RWPE1 (cell line): Measurements from ENCODE around the gene NTM.

Experiments
- CTCF ChIA-PET: fragments of 350-600 bp; sonication (Branson Sonifier 250); formaldehyde crosslinking; extraction: SDS; loops from one replicate; lab custom pipeline; 2021; lab: Yijun Ruan, JAX
- POLR2A ChIA-PET: fragments of 400-600 bp; formaldehyde crosslinking; extraction: SDS; loops from one replicate; lab custom pipeline; 2020; ENCODE audit warnings: antibody characterized with exemption; ENCODE audit not compliant: low non-redundant PET; lab: Yijun Ruan, JAX
- DNase-seq: peaks from one replicate; pipeline ENCODE4 v3.0.0; 2012; ENCODE audit warnings: low spot score
- H3K27ac ChIP-seq: fragments of 450-650 bp; 2 replicates; pipeline ENCODE4 v1.5.1; 2017
- TF ChIP-seq, protein P1 (sequence below): fragments of 450-650 bp; conservative IDR thresholded peaks from 2 replicates; pipeline ENCODE4 v1.5.1; 2017; ENCODE audit warnings: low read depth, mild to moderate bottlenecking

NTM gene

DNA sequence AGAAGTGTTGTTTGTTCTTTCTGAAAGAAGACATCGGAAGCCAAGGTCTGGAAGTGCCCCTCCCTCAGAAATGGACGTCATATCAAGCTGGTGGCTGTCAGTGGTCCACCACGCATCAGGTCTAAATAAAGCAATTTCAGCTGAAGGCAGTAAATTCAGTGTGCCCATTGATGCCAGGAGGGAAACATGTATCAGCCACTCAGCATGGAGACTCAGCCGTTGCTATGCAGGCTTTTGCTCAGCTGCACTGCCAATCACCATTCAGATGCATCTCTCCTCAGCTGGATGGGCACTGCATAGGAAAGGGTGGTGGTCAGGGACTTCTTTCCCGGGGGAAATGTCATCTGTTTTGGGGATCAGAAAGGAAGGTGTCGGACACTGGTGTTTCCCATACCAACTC is 878.2 kb downstream of the NTM start:
- DNase-seq: no peak
- TF ChIP-seq, protein P1, sequence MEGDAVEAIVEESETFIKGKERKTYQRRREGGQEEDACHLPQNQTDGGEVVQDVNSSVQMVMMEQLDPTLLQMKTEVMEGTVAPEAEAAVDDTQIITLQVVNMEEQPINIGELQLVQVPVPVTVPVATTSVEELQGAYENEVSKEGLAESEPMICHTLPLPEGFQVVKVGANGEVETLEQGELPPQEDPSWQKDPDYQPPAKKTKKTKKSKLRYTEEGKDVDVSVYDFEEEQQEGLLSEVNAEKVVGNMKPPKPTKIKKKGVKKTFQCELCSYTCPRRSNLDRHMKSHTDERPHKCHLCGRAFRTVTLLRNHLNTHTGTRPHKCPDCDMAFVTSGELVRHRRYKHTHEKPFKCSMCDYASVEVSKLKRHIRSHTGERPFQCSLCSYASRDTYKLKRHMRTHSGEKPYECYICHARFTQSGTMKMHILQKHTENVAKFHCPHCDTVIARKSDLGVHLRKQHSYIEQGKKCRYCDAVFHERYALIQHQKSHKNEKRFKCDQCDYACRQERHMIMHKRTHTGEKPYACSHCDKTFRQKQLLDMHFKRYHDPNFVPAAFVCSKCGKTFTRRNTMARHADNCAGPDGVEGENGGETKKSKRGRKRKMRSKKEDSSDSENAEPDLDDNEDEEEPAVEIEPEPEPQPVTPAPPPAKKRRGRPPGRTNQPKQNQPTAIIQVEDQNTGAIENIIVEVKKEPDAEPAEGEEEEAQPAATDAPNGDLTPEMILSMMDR: no peak

DNA sequence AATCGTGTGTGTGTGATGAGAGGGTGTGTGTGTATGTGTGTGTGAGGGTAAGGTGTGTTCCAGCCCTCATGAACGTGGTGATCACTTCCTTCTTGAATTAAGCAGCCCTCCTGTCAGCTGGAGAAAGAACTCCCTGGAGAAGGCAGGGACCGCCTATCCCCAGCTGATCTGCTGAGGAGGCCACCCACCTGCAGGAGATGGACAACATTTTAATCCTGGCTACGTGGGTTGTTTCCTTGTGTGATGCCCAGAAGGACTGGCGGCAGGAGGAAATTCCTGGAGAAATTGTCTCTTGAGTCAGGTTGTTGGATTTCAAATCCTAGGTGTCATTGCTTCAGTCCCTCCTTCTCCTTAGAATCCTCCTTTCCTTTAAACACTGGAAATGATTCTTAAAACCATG is 878.8 kb downstream of the NTM start:
- no peak overlapping the region for H3K27ac ChIP-seq
- TF ChIP-seq, protein P1: no peak
- POLR2A ChIA-PET: no interaction called here
- CTCF ChIA-PET: no interaction called here
- no peak for DNase-seq

More for the DNA sequence above, 878.2 kb downstream of the NTM start:
- ChIA-PET CTCF (no interaction called here), POLR2A (no interaction called here)
- no peak overlapping the region for H3K27ac ChIP-seq

DNA sequence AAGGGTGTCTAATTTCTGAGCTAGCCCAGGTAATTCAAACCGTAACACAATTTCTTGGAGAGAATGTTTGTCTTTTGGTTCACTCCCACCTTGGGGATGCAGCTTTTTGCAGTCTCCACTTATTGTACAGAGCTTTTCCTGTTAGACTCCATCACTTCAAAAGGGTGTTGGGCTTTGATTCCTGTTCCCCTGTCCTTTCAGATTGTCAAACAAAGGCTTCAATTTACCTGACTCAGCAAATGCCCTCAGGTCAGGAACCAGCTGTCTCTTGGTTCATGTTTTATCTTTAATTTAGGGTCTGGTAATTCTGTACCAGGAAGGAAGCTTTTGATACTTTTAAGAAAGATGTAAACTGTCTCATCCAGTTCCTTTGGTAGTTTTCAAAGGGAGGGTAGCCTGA is 880.6 kb downstream of the NTM start:
- POLR2A ChIA-PET: no interaction called here
- DNase-seq: no peak
- TF ChIP-seq, protein P1: no peak
- no peak overlapping the region for H3K27ac ChIP-seq
- CTCF ChIA-PET: interaction anchor here (0.5 kb wide), 1 partner anchor 9 kb away, joined by 3 read pairs; no protein-coding TSS in a partner anchor

DNA sequence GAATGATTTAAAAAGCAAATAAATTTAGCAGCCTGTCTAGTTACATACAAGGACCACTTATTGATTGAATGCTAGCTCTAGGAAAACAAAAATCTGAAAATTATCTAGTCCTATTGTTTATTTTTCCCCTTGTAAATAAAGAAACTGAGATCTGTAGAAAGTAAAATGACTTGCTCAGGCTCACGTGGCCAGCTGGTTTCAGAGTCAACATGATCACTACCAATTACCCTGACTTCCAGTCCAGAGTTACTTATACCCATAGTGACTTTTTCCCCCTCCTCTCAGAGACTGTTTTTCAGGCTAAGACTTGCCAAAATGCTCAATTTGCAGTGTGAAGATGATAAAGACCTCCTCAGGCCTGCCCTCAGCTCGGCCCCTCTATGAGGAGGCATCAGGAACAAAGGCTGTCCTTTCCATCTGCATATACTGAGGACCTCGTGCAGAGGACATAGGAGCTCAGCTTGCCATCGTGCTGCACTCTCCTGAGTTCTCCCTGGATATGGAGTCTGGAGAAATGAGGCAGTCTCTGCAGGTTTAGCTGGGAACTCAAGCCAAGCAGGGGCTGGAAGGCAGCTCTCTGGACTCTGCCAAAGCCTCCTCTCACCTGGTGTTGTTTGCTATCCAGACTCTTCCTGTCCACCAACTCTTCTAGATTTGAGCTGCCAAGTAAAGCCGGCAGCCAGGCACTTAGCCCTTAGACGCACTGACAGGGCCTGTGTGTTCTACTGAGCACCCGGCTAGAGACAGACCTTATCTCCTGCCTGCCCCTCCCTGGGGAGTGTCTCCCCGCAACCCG is 883.3 kb downstream of the NTM start:
- no peak for DNase-seq
- H3K27ac ChIP-seq: no peak overlapping the region
- ChIA-PET CTCF (no interaction called here), POLR2A (no interaction called here)
- TF ChIP-seq, protein P1: no peak

DNA sequence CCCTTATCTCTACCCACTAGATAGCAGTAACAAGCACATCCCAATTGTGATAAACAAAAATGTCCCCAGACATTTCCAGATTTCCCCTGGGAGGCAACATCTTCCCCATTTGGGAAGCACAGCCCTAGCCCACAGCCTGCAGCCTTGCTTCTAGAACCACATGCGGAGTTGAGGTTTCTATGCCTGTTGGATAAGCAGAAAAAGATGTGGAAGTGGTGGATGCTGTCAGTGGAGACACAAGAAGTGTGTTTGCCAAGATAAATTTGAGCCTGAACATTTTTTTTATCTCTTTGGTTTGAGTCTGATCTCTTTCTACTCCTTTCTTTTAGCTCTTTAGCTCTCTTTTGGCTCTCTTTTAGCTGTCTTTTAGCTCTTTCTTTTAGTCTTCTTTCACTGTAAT is 884.5 kb downstream of the NTM start:
- no peak for DNase-seq
- ChIA-PET POLR2A (no interaction called here), CTCF (no interaction called here)
- TF ChIP-seq, protein P1: no peak
- H3K27ac ChIP-seq: no peak overlapping the region

DNA sequence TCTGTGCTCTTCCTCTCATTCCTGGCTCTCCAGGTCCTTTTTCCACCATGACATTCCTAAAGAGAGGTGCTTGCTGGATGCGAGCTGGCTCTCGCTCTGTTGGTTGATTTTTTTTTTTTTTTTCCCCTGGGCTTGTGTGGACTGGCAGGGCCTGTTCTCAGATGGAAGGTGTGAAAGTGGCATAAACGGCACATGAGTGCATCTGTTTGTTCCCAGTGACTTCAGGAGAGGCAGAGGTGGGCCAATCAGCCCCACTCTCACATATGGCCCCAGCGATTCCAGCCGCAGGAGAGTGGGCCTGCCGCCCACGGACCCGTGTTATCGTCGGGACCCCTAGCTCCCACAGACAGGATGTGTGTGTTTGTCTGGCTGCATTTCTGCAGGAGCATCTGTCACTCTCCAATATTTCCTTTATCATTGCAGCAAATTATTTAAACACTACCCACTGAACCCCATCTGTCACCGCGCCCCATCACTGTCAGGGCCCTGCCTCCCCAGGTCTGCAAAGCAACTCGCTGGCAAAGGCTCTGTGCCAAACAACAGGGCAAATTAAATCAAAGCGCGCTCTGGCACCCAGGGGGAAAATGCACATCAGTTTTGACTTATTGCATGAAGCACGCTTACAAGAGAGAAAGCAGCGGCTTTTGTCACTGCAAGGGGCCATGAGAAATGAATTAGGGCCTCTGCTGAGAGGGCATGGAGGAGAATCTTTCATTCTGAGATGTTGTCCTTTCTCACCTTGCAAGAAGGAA is 886.3 kb downstream of the NTM start:
- TF ChIP-seq, protein P1: no peak
- ChIA-PET CTCF (no interaction called here), POLR2A (no interaction called here)
- H3K27ac ChIP-seq: no peak overlapping the region
- no peak for DNase-seq
